Lower leg skin (tissue), 4 donors: ENCODE results near the gene TTC7B. TPM values are rescaled to one million over a fixed set of nuclear protein-coding genes. Genes with fewer than 3 reads are reported as not detected.
A peak's percentile ranks its signal among the peaks of the same experiment; 100 is the strongest.

Experiments
- DNase-seq, 2 donors: peaks; one replicate each; pipeline ENCODE4 v3.0.0-alpha.2; 2019; ENCODE audit warnings: low spot score in 2 of 2
- H3K4me3 ChIP-seq: fragments of 200-600 bp; sonication (generic); 2 replicates; pipeline ENCODE4 v1.5.1; 2017; ENCODE audit warnings: mild to moderate bottlenecking, low read depth; ENCODE audit not compliant: poor library complexity, severe bottlenecking
- POLR2A ChIP-seq, 2 donors: fragments of 450-650 bp; IDR thresholded peaks; one replicate each; pipeline ENCODE4 v1.6.1; 2016 to 2017; ENCODE audit warnings: antibody characterized with exemption in 2 of 2, mild to moderate bottlenecking in 1 of 2, moderate library complexity in 1 of 2
- WGBS, 2 donors: methylation state at CpG; one replicate each; pipeline ENCODE4 v1.1.5; 2018; 5-methylcytosine and 5-hydroxymethylcytosine counted together
- intact Hi-C: fragments of 100-400 bp; cut with DNase I; formaldehyde crosslinking; loops from one replicate; pipeline ENCODE4 v1.15.0; 2023; ENCODE audit warnings: low total_unique reads
- total RNA-seq, 4 donors: library from RNA; depleted of rRNA; stranded (reverse); fragments of >200 nt; gene quantifications; one replicate each; pipeline ENCODE4 v1.1.0, GENCODE V29; 2016
- TF ChIP-seq, protein P1 (sequence below), 3 donors: fragments of 450-650 bp; IDR thresholded peaks; one replicate each; pipeline ENCODE4 v1.5.1; 2016; ENCODE audit warnings: antibody characterized with exemption in 3 of 3, mild to moderate bottlenecking in 3 of 3, moderate library complexity in 2 of 3

Gene TTC7B
- total RNA-seq, 4 donors from 2014 or later, result 10.3 to 28.7 (median 20.2) TPM

DNA sequence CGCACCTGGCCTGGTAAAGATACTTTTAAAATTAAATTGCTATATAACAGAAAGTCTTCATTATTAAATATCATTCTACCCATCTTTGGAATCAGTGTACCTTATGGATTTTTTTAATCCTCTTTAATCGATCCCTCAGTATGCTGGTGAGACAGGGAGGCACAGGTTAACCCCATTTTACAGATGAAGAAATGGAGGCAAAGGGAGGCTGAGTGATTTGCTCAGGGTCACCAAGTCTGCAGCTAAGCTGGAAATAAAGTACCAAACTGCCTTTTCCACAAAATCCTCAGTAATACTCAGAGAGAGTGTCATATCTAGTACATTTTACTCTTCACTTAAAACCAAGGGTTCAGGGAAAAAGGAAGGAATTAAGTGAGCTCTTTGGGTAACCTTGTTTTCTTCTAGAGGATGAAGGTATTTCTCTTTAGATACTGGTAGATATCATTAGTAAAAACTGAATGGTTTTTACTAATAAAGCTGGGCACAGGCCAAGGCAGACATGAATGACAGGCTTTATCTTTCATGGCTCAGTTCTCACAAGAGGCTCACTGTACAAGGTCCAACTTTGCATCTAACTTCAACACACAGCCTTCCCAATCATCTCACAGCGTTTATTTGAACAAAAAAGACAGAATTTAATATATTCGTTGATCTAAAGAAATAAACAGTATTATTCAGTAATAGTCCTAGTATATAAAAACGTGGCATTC lies 35.3 kb upstream of the TTC7B start:
- intact Hi-C loops, result no loop called here
- TF ChIP-seq, protein P1, sequence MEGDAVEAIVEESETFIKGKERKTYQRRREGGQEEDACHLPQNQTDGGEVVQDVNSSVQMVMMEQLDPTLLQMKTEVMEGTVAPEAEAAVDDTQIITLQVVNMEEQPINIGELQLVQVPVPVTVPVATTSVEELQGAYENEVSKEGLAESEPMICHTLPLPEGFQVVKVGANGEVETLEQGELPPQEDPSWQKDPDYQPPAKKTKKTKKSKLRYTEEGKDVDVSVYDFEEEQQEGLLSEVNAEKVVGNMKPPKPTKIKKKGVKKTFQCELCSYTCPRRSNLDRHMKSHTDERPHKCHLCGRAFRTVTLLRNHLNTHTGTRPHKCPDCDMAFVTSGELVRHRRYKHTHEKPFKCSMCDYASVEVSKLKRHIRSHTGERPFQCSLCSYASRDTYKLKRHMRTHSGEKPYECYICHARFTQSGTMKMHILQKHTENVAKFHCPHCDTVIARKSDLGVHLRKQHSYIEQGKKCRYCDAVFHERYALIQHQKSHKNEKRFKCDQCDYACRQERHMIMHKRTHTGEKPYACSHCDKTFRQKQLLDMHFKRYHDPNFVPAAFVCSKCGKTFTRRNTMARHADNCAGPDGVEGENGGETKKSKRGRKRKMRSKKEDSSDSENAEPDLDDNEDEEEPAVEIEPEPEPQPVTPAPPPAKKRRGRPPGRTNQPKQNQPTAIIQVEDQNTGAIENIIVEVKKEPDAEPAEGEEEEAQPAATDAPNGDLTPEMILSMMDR (IDR thresholded peaks at IDR 0.05), result no peak
- TF ChIP-seq POLR2A (IDR thresholded peaks at IDR 0.05), result no peak
- DNase-seq, result no peak
- H3K4me3 ChIP-seq, result no peak overlapping the region
- 90 to 91% methylated on average over 5 of the region's 5 CpGs for WGBS, 2 donors

- WGBS, 2 donors, result 55 to 57% methylated on average over 3 of the region's 3 CpGs
- intact Hi-C loops, result no loop called here
- H3K4me3 ChIP-seq, result no peak overlapping the region
- no peak for DNase-seq
- TF ChIP-seq, protein P1 (IDR thresholded peaks at IDR 0.05), result no peak
- TF ChIP-seq POLR2A (IDR thresholded peaks at IDR 0.05), result no peak
These were observed 34.3 kb upstream of the TTC7B start for GRCh38 chr14:90850487-90850886.

DNA sequence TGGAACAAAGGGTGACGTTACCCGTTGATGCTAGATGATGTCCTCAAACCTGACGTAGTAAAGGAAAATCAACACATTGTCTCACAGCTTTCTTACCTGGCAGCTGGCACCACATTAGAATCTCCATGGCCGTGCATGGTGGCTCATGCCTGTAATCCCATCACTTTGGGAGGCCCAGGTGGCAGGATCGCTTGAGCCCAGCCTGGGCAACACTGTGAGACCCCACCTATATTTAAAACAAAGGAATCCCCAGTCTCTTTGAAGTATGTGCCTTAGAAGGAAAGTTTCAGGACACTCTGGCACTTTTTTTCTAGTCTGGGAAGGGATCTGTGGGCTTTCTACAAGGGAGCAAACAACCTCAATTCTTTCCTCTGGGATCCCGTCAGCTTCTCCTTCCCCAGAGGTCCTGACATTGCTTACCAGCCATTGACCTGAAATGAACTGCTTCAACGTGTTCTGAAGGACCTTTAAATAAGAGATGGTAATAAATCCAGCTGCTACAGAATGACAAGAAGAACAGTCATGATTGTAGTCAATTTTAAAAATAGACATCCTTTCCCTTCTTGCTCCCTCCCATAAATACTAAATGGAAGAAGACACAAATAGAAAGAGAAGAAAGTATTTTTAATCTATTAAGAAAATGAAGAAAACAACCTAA lies 33.7 kb upstream of the TTC7B start:
- TF ChIP-seq, protein P1 (IDR thresholded peaks at IDR 0.05), result no peak
- no peak for TF ChIP-seq POLR2A (IDR thresholded peaks at IDR 0.05)
- intact Hi-C loops, result no loop called here
- DNase-seq, result no peak
- H3K4me3 ChIP-seq, result no peak overlapping the region
- 78 to 86% methylated on average over 7 of the region's 7 CpGs for WGBS, 2 donors

- peak in 1 of 2 donors; percentile 6 for DNase-seq
- TF ChIP-seq POLR2A (IDR thresholded peaks at IDR 0.05), result no peak
- TF ChIP-seq, protein P1 (IDR thresholded peaks at IDR 0.05), result no peak
- H3K4me3 ChIP-seq, result no peak overlapping the region
- 93 to 94% methylated on average over 17 of the region's 17 CpGs for WGBS, 2 donors
- intact Hi-C loops, result no loop called here
These were observed 32.9 kb upstream of the TTC7B start for GRCh38 chr14:90848944-90849731.

- intact Hi-C loops, result no loop called here
- 77 to 82% methylated on average over 4 of the region's 4 CpGs for WGBS, 2 donors
- TF ChIP-seq, protein P1 (IDR thresholded peaks at IDR 0.05), result no peak
- no peak for TF ChIP-seq POLR2A (IDR thresholded peaks at IDR 0.05)
- DNase-seq, result peak in 1 of 2 donors; percentile 11
- H3K4me3 ChIP-seq, result no peak overlapping the region
These were observed 30.3 kb upstream of the TTC7B start for GRCh38 chr14:90846511-90846910.
